ENCODE data around the gene ADAMTS1.
"Not testable (repeated sequence)": the region's sequence is repeated elsewhere in the genome, so short reads cannot be mapped to it uniquely, and the experiment has no call there.

ADAMTS1 gene

GRCh38 chr21:26845066-26845758, at the start of gene ADAMTS1:
Gene ADAMTS1 (minus strand): TSS chr21:26845409. CDS start chr21:26844954, 455 bp downstream.
- DNase-seq, result no peak

GRCh38 chr21:26892151-26892550, 46.9 kb upstream of the ADAMTS1 start:
- no peak for DNase-seq

DNA sequence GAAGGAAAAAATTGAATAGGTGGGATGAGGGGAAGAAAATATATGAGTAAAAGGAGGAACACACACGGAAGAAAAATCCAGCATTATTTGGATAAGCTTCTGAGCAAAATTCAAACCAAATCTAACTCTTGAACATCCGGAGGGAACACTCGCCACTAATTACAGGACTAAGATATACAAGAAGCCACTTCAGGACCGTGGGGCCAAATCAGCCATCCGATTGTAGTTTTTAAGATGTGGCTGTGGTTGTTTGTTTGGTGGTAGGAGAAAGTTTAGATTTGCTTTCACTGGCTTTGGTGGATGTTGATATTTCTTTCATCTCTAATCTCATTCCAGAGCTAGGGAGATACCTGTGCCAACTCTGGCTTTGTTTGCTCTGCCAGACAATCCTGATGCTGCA, 43.7 kb upstream of the ADAMTS1 start:
- no peak for DNase-seq

DNA sequence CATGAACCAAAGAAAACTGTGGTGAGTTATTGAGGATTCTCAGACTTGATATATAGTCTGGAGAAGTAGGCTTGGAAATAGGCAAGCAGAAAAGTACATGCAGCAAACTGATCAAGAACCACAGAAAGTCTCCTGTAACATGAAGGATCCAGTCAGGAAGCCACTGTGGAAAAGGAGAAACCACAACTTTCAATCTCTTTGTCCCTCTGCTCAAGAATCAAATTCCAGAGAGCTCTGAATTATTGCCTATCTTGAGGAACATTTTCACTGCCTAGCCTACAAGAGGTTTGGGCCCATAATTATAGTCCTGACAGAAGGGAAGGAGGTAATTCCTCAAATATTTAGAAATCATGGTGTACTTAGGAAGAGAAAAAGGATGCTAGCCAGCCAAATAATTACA, 43.0 kb upstream of the ADAMTS1 start:
- no peak for DNase-seq

- no peak for DNase-seq
Measured at GRCh38 chr21:26887251-26887650, 42.0 kb upstream of the ADAMTS1 start.

GRCh38 chr21:26884436-26884835, 39.2 kb upstream of the ADAMTS1 start:
- no peak for DNase-seq

- no peak for DNase-seq
Measured at GRCh38 chr21:26883768-26884167, 38.6 kb upstream of the ADAMTS1 start.

- no peak for DNase-seq
Measured at GRCh38 chr21:26881504-26882228, 36.5 kb upstream of the ADAMTS1 start.

DNA sequence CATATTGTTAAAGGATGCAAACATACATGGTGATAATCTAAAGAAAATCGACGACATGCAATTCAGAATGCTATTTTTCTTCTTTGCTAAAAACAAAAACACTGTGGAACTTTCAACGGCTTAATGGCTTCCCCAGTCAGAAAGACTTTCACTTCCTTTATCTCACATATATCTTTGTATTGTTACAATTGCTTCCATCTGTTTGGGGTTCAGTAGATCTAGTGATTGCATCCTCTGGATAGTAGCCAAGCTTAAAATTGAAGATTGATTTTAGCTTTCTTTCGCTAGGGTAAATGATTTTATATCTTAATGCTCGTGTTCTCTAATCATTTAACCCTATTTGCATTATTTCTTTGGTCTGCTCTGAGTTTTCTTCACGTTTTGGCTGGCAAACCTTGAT, 31.8 kb upstream of the ADAMTS1 start:
- no peak for DNase-seq

DNA sequence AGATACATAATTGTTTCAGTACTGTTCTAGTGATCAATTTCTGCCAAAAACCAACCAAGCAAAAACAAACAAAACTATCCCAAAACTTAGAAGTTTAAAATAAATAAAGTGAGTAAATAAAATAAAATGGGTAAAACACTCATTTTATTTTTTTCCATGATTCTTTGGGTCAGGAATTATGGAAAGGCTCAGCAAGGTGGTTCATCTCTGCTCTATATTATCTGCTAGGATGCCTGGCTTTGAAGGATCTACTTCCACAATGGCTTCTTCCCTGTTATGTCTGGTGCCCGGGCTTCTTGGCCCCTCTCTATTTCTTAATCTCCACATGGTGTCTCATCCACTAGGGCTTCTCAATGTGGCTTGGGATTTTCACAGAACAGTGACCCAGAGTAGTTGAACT, 29.1 kb upstream of the ADAMTS1 start:
- DNase-seq, result no peak

- no peak for DNase-seq
Measured at GRCh38 chr21:26865857-26866256, 20.6 kb upstream of the ADAMTS1 start.

- DNase-seq, result not testable (repeated sequence)
Measured at GRCh38 chr21:26856871-26857350, 11.7 kb upstream of the ADAMTS1 start.

- DNase-seq, result not testable (repeated sequence)
Measured at GRCh38 chr21:26854695-26855094, 9.5 kb upstream of the ADAMTS1 start.

DNA sequence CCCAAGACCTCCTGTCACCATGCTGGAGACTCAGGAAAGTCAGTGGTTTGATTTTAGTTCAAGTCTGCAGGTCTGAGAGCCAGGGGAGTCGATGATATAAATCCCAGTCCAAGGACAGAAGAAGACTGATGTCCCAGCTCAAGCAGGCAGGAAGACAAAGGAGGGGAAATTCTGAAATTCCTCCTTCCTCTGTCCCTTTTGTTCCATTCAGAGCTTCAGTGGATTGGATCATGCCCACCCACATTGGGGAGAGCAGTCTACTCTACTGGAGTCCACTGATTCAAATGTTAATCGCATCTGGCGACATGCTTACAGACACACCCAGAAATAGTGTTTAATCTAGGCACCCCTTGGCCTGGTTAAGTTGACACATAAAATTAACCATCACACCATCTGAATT, 7.2 kb upstream of the ADAMTS1 start:
- no peak for DNase-seq

- DNase-seq, result no peak
Measured at GRCh38 chr21:26851109-26851944, 6.1 kb upstream of the ADAMTS1 start.

DNA sequence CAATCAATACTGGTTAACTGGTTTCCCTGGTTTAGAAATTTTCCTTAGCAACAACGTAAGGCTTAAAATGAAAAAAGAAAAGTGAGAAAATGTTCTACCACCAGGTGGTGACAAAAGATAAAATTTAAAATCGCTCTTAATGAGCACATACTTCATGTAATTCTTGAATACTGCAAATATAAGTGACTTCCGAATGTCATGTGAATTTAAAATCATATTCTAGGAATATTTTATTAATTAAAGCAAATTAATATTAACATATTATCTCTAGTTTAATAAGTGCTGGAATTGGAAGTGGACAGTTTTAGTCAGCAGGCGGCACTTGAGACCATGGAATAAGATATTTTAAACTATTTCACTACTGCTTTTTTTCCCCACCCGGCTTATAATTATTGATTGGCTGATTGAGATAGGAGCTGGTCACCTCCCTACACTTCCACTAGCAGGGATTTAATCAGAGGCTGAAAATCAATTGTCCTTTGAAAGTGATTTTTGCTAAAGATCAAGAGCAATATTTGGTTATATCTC, 5.0 kb upstream of the ADAMTS1 start:
- DNase-seq, result no peak

GRCh38 chr21:26849428-26850115, 4.4 kb upstream of the ADAMTS1 start:
- DNase-seq, result no peak

DNA sequence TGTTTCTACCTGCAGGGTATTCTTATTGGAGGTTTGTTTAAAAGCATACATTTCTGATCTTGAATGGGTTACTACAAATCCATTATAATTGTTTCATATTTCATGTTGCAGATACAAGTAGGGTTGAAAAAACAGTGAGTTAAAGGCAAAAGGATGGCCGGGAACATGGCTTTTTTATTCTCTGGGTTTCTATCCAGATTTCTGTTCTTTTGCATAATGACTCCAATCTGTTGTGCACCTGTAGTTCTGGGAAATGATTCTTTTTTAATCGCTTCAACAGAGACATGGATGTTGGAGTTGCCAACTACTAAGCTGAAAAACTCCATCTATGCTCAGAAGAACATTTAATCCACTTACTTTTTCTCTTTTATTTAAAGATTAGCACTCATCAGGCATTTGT, 2.7 kb upstream of the ADAMTS1 start:
- no peak for DNase-seq

- DNase-seq, result no peak
Measured at GRCh38 chr21:26847002-26847401, 1.8 kb upstream of the ADAMTS1 start.

DNA sequence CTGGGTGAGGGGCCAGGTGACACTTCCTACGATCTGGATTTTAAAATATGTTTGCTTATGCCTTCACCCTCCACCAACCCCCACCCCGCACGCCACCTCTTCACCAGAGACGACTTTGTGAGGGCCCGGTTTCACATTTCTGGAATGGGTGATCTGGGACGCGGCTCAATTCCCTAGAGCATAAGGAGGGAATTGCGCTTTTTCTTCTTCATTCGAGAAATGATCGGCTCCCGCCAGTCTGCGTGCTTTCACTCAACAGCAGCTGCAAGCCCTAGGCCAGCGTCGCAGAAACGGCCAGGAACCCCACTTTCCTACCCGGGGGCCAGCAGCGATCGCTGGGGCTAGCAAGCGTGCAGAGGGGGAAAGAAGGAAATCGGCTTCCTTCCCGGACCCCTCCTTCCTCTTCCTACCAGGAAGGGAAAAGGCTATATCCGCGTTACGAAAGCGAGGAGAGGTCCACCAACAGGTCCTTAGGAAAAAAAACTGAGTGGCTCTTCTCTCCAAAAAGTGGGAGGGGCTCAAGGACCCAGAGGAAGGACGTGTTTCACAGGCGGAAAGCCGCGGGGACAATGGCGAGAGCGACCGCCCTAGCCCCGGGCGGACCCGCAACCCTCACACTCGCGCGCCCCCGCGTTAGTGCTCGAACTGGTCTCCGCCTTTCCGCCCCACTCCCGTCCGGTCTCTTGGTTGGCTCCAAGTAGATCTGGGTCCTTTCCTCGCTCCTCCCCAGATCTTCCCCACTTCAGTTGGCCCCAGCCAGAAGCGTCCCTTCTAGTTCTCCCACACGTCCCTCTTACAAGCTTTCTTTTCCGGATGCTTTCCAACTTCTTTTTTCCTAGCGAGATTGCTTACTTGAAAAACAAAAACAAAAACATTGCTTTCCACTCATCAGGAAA, 1.1 kb upstream of the ADAMTS1 start:
- DNase-seq, result no peak

GRCh38 chr21:26845759-26846035, 488 bp upstream of the ADAMTS1 start:
- DNase-seq, result no peak
